K562 (cell line): ENCODE results near the gene GLIS1. TPM values are rescaled to one million over a fixed set of nuclear protein-coding genes. Genes with fewer than 3 reads are reported as not detected.

Experiments
- ATAC-seq: fragments of 200-7000 bp; cut with Tn5 transposase; 3 replicates; pipeline ENCODE4 v1.9.1; 2020; ENCODE audit warnings: moderate library complexity
- BruUV-seq: library from RNA; stranded (reverse); fragments of 400-500 nt; replicated peaks from 2 replicates; lab custom pipeline; 2021; lab: Mats Ljungman, UMichigan
- CTCF ChIA-PET: fragments of 300-600 bp; formaldehyde crosslinking; extraction: SDS; loops from one replicate; lab custom pipeline; 2021; ENCODE audit warnings: low intra/inter-chr PET ratio; lab: Yijun Ruan, JAX
- POLR2A ChIA-PET: fragments of 300-600, 350-650 bp; sonication (Branson Sonifier 250); formaldehyde crosslinking; extraction: SDS; loops from one replicate; lab custom pipeline; 2021; ENCODE audit warnings: antibody characterized with exemption, inconsistent platforms; lab: Yijun Ruan, JAX
- DNase-seq, 4 experiments: peaks; one replicate each; pipeline versions ENCODE4 v3.0.0 to v3.0.0-alpha.2; 2011 to 2018; ENCODE audit warnings: low spot score in 3 of 4, mixed read lengths in 3 of 4; ENCODE audit errors: extremely low read depth in 1 of 4
- FAIRE-seq: peaks from 2 replicates; lab custom pipeline; 2011; peaks lifted over from hg19 to GRCh38; lab: Jason Lieb, UNC
- H2AFZ ChIP-seq: 2 replicates; pipeline ENCODE4 v1.6.0; 2011; ENCODE audit warnings: low read depth, low read length, control low read depth, inconsistent platforms
- H3K27ac ChIP-seq: fragments of 200-600 bp; 3 replicates; pipeline ENCODE4 v1.8.0; 2011; ENCODE audit warnings: low read depth, mild to moderate bottlenecking, control low read depth, inconsistent platforms, low read length, moderate library complexity, mixed read lengths; ENCODE audit errors: extremely low read depth
- H3K27me3 ChIP-seq, 2 experiments: fragments of 300-600 bp in 1 of 2; 2 replicates in 1 of 2; 3 replicates in 1 of 2; pipeline versions ENCODE4 v1.6.0 to v1.8.0; 2011; ENCODE audit warnings: inconsistent platforms in 2 of 2, low read length in 2 of 2, mild to moderate bottlenecking in 1 of 2, mixed read lengths in 1 of 2, moderate library complexity in 1 of 2; ENCODE audit not compliant: control insufficient read depth in 2 of 2, insufficient read depth in 2 of 2
- H3K36me3 ChIP-seq: fragments of 300-600 bp; 3 replicates; pipeline ENCODE4 v1.8.0; 2011; ENCODE audit warnings: mild to moderate bottlenecking, low read length, inconsistent platforms; ENCODE audit not compliant: control insufficient read depth, insufficient read depth
- H3K4me1 ChIP-seq, 2 experiments: fragments of 200-600 bp in 1 of 2; replicated peaks in 1 of 2; 2 replicates in 1 of 2; 3 replicates in 1 of 2; pipeline versions ENCODE4 v1.5.1 to v1.8.0; 2011; ENCODE audit warnings: inconsistent platforms in 2 of 2, low read length in 2 of 2, mild to moderate bottlenecking in 1 of 2, mixed read lengths in 1 of 2, moderate library complexity in 1 of 2; ENCODE audit not compliant: control insufficient read depth in 2 of 2, insufficient read depth in 2 of 2
- H3K4me2 ChIP-seq: 2 replicates; pipeline ENCODE4 v1.6.1; 2011; ENCODE audit warnings: low read length, control low read depth, inconsistent platforms, mixed read lengths; ENCODE audit not compliant: insufficient read depth
- H3K4me3 ChIP-seq: fragments of 200-600 bp; sonication (generic), shearing (Covaris generic); 2 replicates; pipeline ENCODE4 v1.5.1; 2016; ENCODE audit warnings: control low read depth, inconsistent platforms
- H3K79me2 ChIP-seq: fragments of 200-600 bp; 3 replicates; pipeline ENCODE4 v1.8.0; 2011; ENCODE audit warnings: low read length, inconsistent platforms; ENCODE audit not compliant: control insufficient read depth, insufficient read depth
- H3K9ac ChIP-seq, 2 experiments: 2 replicates each; pipeline versions ENCODE4 v1.6.0 to v1.6.1; 2011; ENCODE audit warnings: low read depth in 2 of 2, low read length in 2 of 2, control low read depth in 1 of 2, inconsistent platforms in 1 of 2, mild to moderate bottlenecking in 1 of 2, mixed read lengths in 1 of 2; ENCODE audit not compliant: insufficient read depth in 1 of 2
- H3K9me1 ChIP-seq: one replicate; pipeline ENCODE4 v1.6.0; 2011; ENCODE audit warnings: inconsistent platforms, mild to moderate bottlenecking, low read length, moderate library complexity; ENCODE audit not compliant: control insufficient read depth, insufficient read depth
- H3K9me3 ChIP-seq: replicated peaks from 2 replicates; pipeline ENCODE4 v1.5.1; 2011; ENCODE audit warnings: low read depth, low read length, inconsistent platforms; ENCODE audit not compliant: control insufficient read depth, insufficient read depth
- H4K20me1 ChIP-seq: replicated peaks from 2 replicates; pipeline ENCODE4 v1.6.1; 2011; ENCODE audit warnings: low read length, inconsistent platforms, mixed read lengths; ENCODE audit not compliant: control insufficient read depth, insufficient read depth
- E2F3 ChIP-seq: fragments of 250-450 bp; sonication (Bioruptor Pico); IDR thresholded peaks from 2 replicates; pipeline ENCODE4 v1.4.0; 2020; ENCODE audit warnings: mild to moderate bottlenecking
- ESRRB ChIP-seq: fragments of 250-450 bp; sonication (Bioruptor Pico); IDR thresholded peaks from 2 replicates; pipeline ENCODE4 v1.5.0; 2020; ENCODE audit warnings: mild to moderate bottlenecking, moderate library complexity, borderline replicate concordance
- KDM1A ChIP-seq, 2 experiments: fragments of 450-650 bp; IDR thresholded peaks; 2 replicates each; pipeline ENCODE4 v1.6.1; 2016; ENCODE audit warnings: mild to moderate bottlenecking in 2 of 2
- MAFG ChIP-seq: fragments of 450-650 bp; conservative IDR thresholded peaks from 2 replicates; pipeline ENCODE4 v1.6.1; 2016; ENCODE audit warnings: missing genetic modification characterization, missing compliant biosample characterization
- MBD1 ChIP-seq: fragments of 250-450 bp; sonication (Bioruptor Pico); IDR thresholded peaks from 2 replicates; pipeline ENCODE4 v1.8.0; 2022; ENCODE audit warnings: inconsistent platforms
- RCOR1 ChIP-seq, 2 experiments: IDR thresholded peaks; 2 replicates each; pipeline ENCODE4 v1.6.1; 2012; ENCODE audit warnings: low read depth in 2 of 2, low read length in 2 of 2, borderline replicate concordance in 1 of 2, improper control_type of control experiment in 1 of 2
- ZKSCAN3 ChIP-seq: fragments of 250-450 bp; sonication (Bioruptor Pico); IDR thresholded peaks from 2 replicates; pipeline ENCODE4 v1.4.0; 2020
- ZNF175 ChIP-seq: fragments of 200-800 bp; sonication (Bioruptor generic); IDR thresholded peaks from 2 replicates; pipeline ENCODE4 v1.6.1; 2016; ENCODE audit warnings: low read depth, mild to moderate bottlenecking, missing genetic modification characterization, missing compliant biosample characterization
- ZNF586 ChIP-seq: fragments of 450-650 bp; formaldehyde crosslinking; conservative IDR thresholded peaks from 2 replicates; pipeline ENCODE4 v1.4.0; 2020; ENCODE audit warnings: mild to moderate bottlenecking, moderate library complexity
- WGBS: fragments of 100-300 bp; shearing (Covaris generic); methylation state at CpG from one replicate; pipeline ENCODE4 v1.1.6; 2016; ENCODE audit warnings: low coverage, mixed read lengths; ENCODE audit not compliant: insufficient coverage; ENCODE audit errors: missing lambda C conversion rate; 5-methylcytosine and 5-hydroxymethylcytosine counted together
- in situ Hi-C: fragments of 300-500 bp; cut with MboI; formaldehyde crosslinking; loops from 4 replicates; pipeline ENCODE4 v1.15.0; 2018; ENCODE audit warnings: inconsistent platforms, mixed read lengths
- intact Hi-C: fragments of 100-400 bp; cut with micrococcal nuclease; formaldehyde crosslinking; loops from 2 replicates; pipeline ENCODE4 v1.14.2; 2022
- polyA plus RNA-seq, 8 experiments: library from polyadenylated mRNA; depleted of rRNA in 4 of 8; stranded (reverse) in 5 of 8; unstranded in 3 of 8; fragments of >200 nt; fragmentation: Nextera tagmentation in 2 of 8; fragmentation: Illumina TruSeq in 1 of 8; extraction: Ambion mirVana in 2 of 8; extraction: Trizol in 1 of 8; gene quantifications; 2 replicates each; pipeline versions ENCODE4 v1.2.1 to v1.2.3, GENCODE V29; 2011 to 2014; ENCODE audit warnings: inconsistent platforms in 1 of 8, missing spikeins in 1 of 8
- total RNA-seq, 7 experiments: library from RNA; depleted of rRNA in 6 of 7; stranded (reverse); fragments of >200 nt in 6 of 7; fragmentation: Illumina TruSeq in 2 of 7; extraction: Trizol in 2 of 7; gene quantifications; 2 replicates each; pipeline versions ENCODE4 v1.2.1 to v1.2.3, GENCODE V29; 2011 to 2021; ENCODE audit warnings: low replicate concordance in 1 of 7

The GLIS1 gene
- total and polyA plus RNA-seq, 9 of the 15 experiments (the other 6 are each of a cell fraction or from before 2014, with no cell fraction given) = not detected

GRCh38 chr1:53558739-53559315 lies 180.1 kb downstream of the GLIS1 start:
- Histone ChIP-seq H3K4me3 (no peak overlapping the region), H4K20me1 (peaks cover 5% of the 10 kb centered on the region; the same call in 1 of the 2 replicates), H3K4me2 (no peak overlapping the region), H2AFZ (no peak overlapping the region), H3K9me1 (no peaks in the 10 kb centered on the region), H3K9ac (no peak overlapping the region), H3K4me1 (peaks cover 0 to 3% of the 10 kb centered on the region in 2 experiments; a peak in 1 of 5 replicates), H3K36me3 (no peaks in the 10 kb centered on the region), H3K27ac (no peak overlapping the region), H3K9me3 (no peaks in the 10 kb centered on the region; the same call in 1 of the 2 replicates), H3K27me3 (peaks cover 11 to 59% of the 10 kb centered on the region in 2 experiments), H3K79me2 (no peaks in the 10 kb centered on the region)
- TF ChIP-seq MAFG (tag) (no peak), ZNF586 (no peak), E2F3 (CRISPR knock-in tag) (no peak), ZNF175 (CRISPR knock-in tag) (no peak), RCOR1 (IDR thresholded peaks at IDR 0.05; ENCODE audit: borderline replicate concordance in 1 of 2, low read depth in 2 of 2, low read length in 2 of 2) (no peak), ESRRB (CRISPR knock-in tag) (no peak), ZKSCAN3 (CRISPR knock-in tag) (no peak), KDM1A (IDR thresholded peaks at IDR 0.05) (no peak), MBD1 (CRISPR knock-in tag) (no peak)
- intact Hi-C loops (no loop called here), in situ Hi-C loops (no loop called here)
- no TSS peak for BruUV-seq
- ATAC-seq (no peak), DNase-seq (no peak), FAIRE-seq (no peak)
- POLR2A ChIA-PET = no interaction called here
- CTCF ChIA-PET = no interaction called here
- 0% methylated on average over 5 of the region's 5 CpGs for WGBS
